HCT116 (cell line): ENCODE measurements around the gene SF1.

Source experiments
- CEBPB ChIP-seq: IDR thresholded peaks from 2 replicates; pipeline ENCODE4 v1.6.1; 2012; ENCODE audit warnings: low read depth
- ELF1 ChIP-seq: IDR thresholded peaks from 2 replicates; pipeline ENCODE4 v1.6.1; 2012; ENCODE audit warnings: low read depth, borderline replicate concordance
- EZH2 ChIP-seq: fragments of 200-600 bp; sonication (generic); IDR thresholded peaks from 2 replicates; pipeline ENCODE4 v1.6.1; 2017; ENCODE audit warnings: antibody characterized with exemption, mixed run types
- POLR2A ChIP-seq: IDR thresholded peaks from 2 replicates; pipeline ENCODE4 v1.7.0; 2011; ENCODE audit warnings: borderline replicate concordance; ENCODE audit not compliant: insufficient read depth, insufficient read length; ENCODE audit errors: extremely low read depth
- POLR2AphosphoS5 ChIP-seq: IDR thresholded peaks from 2 replicates; pipeline ENCODE4 v1.6.1; 2011; ENCODE audit warnings: mild to moderate bottlenecking, low read depth, low read length, moderate library complexity
- SIN3A ChIP-seq: IDR thresholded peaks from 2 replicates; pipeline ENCODE4 v1.6.1; 2012; ENCODE audit warnings: low read depth
- YY1 ChIP-seq: IDR thresholded peaks from 2 replicates; pipeline ENCODE4 v1.6.1; 2011; ENCODE audit warnings: low read length, low read depth, moderate library complexity, mild to moderate bottlenecking; ENCODE audit not compliant: insufficient replicate concordance; ENCODE audit errors: extremely low read depth
- ZFX ChIP-seq: fragments of 450-650 bp; IDR thresholded peaks from 2 replicates; pipeline ENCODE4 v1.6.1; 2017
- ZNF274 ChIP-seq: fragments of 200-500 bp; sonication (Bioruptor generic); IDR thresholded peaks from 2 replicates; pipeline ENCODE4 v1.6.1; 2014; ENCODE audit warnings: mild to moderate bottlenecking, low read depth, low read length, inconsistent platforms
- TF ChIP-seq, protein P1 (sequence below), 3 experiments: fragments of 200-600 bp in 1 of 3; sonication (generic) in 1 of 3; IDR thresholded peaks in 2 of 3; conservative IDR thresholded peaks in 1 of 3; 2 replicates each; pipeline ENCODE4 v1.5.1; 2012 to 2017; ENCODE audit warnings: low read depth in 2 of 3, low read length in 2 of 3, antibody characterized with exemption in 1 of 3, borderline replicate concordance in 1 of 3, control low read depth in 1 of 3, mild to moderate bottlenecking in 1 of 3, mixed read lengths in 1 of 3, mixed run types in 1 of 3, moderate library complexity in 1 of 3; ENCODE audit not compliant: insufficient read depth in 1 of 3
- TF ChIP-seq, protein P2 (sequence below): IDR thresholded peaks from 2 replicates; pipeline ENCODE4 v1.6.1; 2012
- TF ChIP-seq, protein P3 (sequence below): IDR thresholded peaks from 2 replicates; pipeline ENCODE4 v1.6.1; 2012

DNA sequence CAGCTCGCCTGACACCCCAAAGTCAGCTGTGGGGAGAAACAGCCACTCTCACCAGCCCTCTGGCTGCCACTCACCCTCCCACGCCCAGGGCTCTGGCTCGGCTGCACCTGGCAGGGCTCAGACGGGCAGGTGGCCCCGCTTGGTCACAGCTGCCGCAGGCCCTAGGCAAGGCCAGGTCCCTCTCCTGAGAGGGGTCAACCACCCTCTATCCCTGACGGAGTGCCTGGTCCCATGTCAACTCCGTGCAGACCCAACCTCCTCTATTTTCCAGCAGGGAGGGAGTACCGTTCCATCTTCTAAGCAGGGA, 22.8 kb upstream of the SF1 start:
- TF ChIP-seq EZH2 (no peak), POLR2AphosphoS5 (no peak), SIN3A (no peak), YY1 (no peak), POLR2A (no peak), CEBPB (no peak), ZFX (no peak), ELF1 (no peak), ZNF274 (no peak)
- TF ChIP-seq, protein P1, sequence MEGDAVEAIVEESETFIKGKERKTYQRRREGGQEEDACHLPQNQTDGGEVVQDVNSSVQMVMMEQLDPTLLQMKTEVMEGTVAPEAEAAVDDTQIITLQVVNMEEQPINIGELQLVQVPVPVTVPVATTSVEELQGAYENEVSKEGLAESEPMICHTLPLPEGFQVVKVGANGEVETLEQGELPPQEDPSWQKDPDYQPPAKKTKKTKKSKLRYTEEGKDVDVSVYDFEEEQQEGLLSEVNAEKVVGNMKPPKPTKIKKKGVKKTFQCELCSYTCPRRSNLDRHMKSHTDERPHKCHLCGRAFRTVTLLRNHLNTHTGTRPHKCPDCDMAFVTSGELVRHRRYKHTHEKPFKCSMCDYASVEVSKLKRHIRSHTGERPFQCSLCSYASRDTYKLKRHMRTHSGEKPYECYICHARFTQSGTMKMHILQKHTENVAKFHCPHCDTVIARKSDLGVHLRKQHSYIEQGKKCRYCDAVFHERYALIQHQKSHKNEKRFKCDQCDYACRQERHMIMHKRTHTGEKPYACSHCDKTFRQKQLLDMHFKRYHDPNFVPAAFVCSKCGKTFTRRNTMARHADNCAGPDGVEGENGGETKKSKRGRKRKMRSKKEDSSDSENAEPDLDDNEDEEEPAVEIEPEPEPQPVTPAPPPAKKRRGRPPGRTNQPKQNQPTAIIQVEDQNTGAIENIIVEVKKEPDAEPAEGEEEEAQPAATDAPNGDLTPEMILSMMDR (IDR thresholded peaks at IDR 0.05 in 2 of 3, conservative IDR thresholded peaks at IDR 0.05 in 1 of 3; ENCODE audit: borderline replicate concordance in 1 of 3, insufficient read depth in 1 of 3, low read depth in 2 of 3, low read length in 2 of 3): no peak
- TF ChIP-seq, protein P2, sequence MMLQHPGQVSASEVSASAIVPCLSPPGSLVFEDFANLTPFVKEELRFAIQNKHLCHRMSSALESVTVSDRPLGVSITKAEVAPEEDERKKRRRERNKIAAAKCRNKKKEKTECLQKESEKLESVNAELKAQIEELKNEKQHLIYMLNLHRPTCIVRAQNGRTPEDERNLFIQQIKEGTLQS: no peak
- TF ChIP-seq, protein P3, sequence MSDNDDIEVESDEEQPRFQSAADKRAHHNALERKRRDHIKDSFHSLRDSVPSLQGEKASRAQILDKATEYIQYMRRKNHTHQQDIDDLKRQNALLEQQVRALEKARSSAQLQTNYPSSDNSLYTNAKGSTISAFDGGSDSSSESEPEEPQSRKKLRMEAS: no peak
